Activated T-cell treated with anti-CD3 and anti-CD28 coated beads, Interleukin-2, amount 50 U/mL, for 24 hours (primary cell): ENCODE results near the gene MFAP1.

Experiments used
- DNase-seq: peaks from one replicate; pipeline ENCODE4 v3.0.0-alpha.2; 2020
- H3K27ac Mint-ChIP-seq: 2 replicates; pipeline ENCODE4 v1.8.0; 2020; ENCODE audit warnings: mild to moderate bottlenecking, mixed read lengths
- H3K27me3 Mint-ChIP-seq: 2 replicates; pipeline ENCODE4 v1.8.0; 2020; ENCODE audit warnings: mixed read lengths
- H3K36me3 Mint-ChIP-seq: 2 replicates; pipeline ENCODE4 v1.8.0; 2020; ENCODE audit warnings: low read depth, mixed read lengths
- H3K4me1 Mint-ChIP-seq: 2 replicates; pipeline ENCODE4 v1.8.0; 2020; ENCODE audit warnings: low read depth, mixed read lengths
- H3K4me3 Mint-ChIP-seq: 2 replicates; pipeline ENCODE4 v1.8.0; 2020; ENCODE audit warnings: mild to moderate bottlenecking, moderate library complexity, mixed read lengths
- H3K9me3 Mint-ChIP-seq: 2 replicates; pipeline ENCODE4 v1.8.0; 2020; ENCODE audit warnings: mixed read lengths

The MFAP1 gene

DNA sequence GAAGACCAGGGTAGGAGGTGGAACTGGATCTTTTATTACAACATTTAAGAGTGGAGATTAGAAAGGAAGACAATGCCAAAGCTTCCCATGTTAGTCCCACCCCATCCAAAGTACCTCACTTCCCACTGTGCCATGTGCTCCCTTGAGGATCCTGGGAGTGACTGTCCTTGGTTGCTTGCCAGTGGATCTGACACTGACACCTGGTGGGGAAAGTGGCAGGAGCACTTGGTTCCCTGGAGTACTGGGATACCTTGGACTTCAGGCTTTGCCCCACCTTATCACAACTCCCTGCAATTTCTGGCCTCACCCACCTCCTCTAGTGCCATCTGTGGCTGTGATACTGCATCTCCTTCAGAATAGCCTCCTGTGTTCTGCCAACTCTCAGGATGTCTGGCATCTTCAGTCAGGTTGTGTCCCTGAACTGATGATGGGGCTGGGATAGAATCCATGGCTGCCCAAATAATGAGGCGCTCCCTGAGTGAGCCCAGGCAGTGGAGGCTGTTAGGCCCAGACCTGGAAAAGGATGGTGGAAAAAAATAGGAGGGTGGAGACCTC lies 49.0 kb downstream of the MFAP1 start:
- Mint-ChIP-seq H3K4me1 (peaks cover 30% of the 10 kb centered on the region), H3K27ac (peak overlapping the region; percentile 31), H3K4me3 (peak overlapping the region; percentile 83), H3K9me3 (no peaks in the 10 kb centered on the region), H3K27me3 (no peaks in the 10 kb centered on the region), H3K36me3 (peaks cover 54% of the 10 kb centered on the region)
- DNase-seq = no peak

DNA sequence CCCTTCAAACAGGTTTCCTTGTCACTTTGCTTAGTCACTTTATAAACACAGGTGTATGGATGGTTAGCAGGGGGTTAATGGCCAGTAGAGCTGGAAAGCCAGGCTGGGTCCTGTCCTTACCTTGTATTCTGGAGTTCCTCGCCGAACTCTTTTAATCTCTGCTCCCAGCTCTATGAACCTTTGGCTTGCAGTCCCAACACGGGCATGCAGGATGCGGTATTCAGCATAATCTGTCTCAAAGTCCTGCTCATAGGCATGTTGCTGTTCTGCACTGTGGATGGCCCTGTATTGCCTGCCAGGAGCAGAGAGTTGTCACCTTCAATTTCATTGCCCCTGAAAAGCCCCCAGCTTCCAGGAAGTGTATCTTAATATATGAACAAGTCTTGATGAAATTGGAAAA lies 50.4 kb downstream of the MFAP1 start:
- no peak overlapping the region for H3K4me3 Mint-ChIP-seq
- H3K27ac Mint-ChIP-seq = peak overlapping the region; percentile 72
- peaks cover 68% of the 10 kb centered on the region for H3K36me3 Mint-ChIP-seq
- H3K9me3 Mint-ChIP-seq = no peaks in the 10 kb centered on the region
- no peaks in the 10 kb centered on the region for H3K27me3 Mint-ChIP-seq
- DNase-seq = no peak
- H3K4me1 Mint-ChIP-seq = peaks cover 26% of the 10 kb centered on the region

DNA sequence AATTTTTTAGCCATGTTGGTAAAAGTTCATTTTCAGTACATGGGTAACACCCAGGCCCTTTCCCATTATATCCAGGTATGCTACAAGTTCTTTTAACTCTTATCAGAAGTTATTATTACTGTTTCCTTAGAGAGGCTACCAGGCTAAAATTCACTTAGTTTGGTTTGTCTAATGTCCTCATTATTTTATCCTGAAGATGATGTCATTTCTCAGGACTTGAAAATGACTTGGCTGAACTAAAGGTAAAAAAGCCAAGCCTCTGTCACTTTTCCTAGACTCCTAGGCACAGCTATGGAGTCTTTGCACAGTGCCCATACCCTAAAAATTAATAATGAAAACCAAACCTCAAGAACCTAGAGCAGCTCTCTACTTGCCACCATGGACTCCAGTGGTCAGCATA lies 51.9 kb downstream of the MFAP1 start:
- H3K27me3 Mint-ChIP-seq = no peaks in the 10 kb centered on the region
- no peaks in the 10 kb centered on the region for H3K9me3 Mint-ChIP-seq
- H3K36me3 Mint-ChIP-seq = peaks cover 83% of the 10 kb centered on the region
- no peak overlapping the region for H3K4me3 Mint-ChIP-seq
- peak overlapping the region; percentile 8 for H3K27ac Mint-ChIP-seq
- no peak for DNase-seq
- H3K4me1 Mint-ChIP-seq = peaks cover 18% of the 10 kb centered on the region

DNA sequence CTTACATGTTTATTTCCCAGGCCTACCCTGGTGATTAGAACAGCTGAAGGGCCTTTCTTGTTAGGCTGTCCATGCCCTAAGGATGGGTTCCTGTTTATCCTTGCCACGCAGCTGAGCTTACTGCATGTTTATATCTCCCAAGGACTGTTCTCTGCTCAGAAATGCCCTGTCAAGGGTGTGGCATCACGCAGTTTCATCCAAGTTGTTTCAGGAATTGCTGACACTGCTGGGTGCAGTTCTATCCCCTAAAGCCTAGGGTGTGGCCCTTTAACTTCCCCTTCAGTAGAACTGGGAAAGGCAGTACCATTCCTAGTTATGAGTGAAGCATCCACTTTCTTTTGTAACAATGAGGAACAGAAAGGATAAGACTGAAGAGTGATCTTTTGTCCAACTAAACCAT lies 52.7 kb downstream of the MFAP1 start:
- no peak overlapping the region for H3K4me3 Mint-ChIP-seq
- H3K27ac Mint-ChIP-seq = peak overlapping the region; percentile 71
- H3K36me3 Mint-ChIP-seq = peaks cover 89% of the 10 kb centered on the region
- no peaks in the 10 kb centered on the region for H3K9me3 Mint-ChIP-seq
- peaks cover 11% of the 10 kb centered on the region for H3K4me1 Mint-ChIP-seq
- no peaks in the 10 kb centered on the region for H3K27me3 Mint-ChIP-seq
- DNase-seq = no peak

DNA sequence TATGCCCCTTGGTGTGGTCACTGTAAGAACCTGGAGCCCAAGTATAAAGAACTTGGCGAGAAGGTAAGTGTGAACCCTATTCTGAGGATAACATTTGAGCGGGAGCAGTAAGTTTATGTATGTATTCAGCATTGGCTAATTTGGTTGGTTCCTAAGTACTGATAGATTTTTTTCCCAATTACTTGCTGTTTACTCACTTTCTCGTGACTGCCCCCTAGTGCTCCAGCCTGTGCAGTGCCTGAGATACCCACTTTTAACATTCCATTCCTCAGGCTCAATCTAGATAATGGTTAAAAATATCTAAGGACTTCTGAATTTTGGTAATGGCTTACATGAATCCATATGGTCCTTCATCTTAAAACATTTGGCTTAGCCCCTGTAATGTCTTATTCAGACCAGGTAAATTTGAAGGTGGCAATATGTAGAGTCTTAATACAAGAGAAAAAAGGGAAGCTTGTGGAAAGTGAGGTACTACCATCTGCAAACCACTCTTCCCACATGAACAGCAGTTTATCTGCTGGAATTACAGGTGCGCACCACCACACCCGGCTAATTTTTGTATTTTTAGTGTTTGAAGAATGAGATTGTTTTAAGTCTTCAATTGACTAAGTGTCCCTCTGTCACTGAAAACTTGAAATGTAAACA lies 54.8 kb downstream of the MFAP1 start:
- Mint-ChIP-seq H3K4me3 (no peak overlapping the region), H3K9me3 (no peaks in the 10 kb centered on the region), H3K27me3 (no peaks in the 10 kb centered on the region), H3K4me1 (peaks cover 2% of the 10 kb centered on the region), H3K27ac (peak overlapping the region; percentile 38), H3K36me3 (peaks cover 98% of the 10 kb centered on the region)
- DNase-seq = peak; percentile 66

DNA sequence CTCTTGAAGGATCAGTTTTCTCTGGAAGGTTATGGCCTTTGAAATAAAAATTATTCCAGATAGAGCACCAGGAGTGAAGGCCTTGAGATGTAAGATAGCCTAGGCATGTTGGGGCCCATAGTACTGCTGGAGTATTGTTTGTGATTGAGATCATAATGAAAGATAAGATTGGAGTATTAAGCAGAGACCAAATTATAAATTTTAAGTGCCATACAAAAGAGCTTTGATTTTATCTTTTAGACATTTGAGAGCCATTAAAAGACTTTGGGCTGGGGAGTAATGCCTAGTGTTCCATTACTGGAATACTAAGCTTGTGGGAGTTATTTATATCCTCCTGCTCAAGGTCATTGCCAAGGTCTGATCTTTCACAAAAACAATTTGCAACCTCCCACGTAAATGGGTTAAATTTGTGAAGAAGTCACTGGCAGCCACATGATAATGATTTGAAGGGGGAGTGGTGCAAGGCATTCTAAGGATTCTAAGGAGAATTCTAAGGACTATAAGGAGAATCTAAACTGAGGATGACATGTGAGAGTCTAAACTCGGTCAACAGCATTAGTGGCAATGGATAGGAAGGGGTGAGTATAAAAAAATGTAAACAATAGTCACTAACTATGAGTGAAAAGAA lies 60.6 kb downstream of the MFAP1 start:
- H3K4me1 Mint-ChIP-seq = peaks cover 6% of the 10 kb centered on the region
- no peak overlapping the region for H3K4me3 Mint-ChIP-seq
- H3K36me3 Mint-ChIP-seq = peaks cover 96% of the 10 kb centered on the region
- no peaks in the 10 kb centered on the region for H3K9me3 Mint-ChIP-seq
- peak overlapping the region; percentile 38 for H3K27ac Mint-ChIP-seq
- DNase-seq = no peak
- no peaks in the 10 kb centered on the region for H3K27me3 Mint-ChIP-seq

DNA sequence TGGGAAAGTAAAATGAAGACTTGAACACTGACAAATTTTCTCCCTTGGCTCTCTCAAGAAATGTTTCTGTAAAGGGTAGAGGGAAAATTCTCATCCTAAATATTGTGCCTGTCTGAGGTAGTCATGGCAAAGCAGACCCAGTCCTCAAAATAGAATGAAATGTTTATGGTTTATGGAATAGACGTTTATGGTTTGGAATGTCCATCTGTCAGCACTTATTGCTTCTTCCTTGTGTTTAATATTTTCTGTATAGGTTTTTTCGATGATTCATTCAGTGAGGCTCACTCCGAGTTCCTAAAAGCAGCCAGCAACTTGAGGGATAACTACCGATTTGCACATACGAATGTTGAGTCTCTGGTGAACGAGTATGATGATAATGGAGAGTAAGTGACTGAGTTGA lies 61.7 kb downstream of the MFAP1 start:
- Mint-ChIP-seq H3K9me3 (no peaks in the 10 kb centered on the region), H3K4me1 (peaks cover 4% of the 10 kb centered on the region), H3K27ac (peak overlapping the region; percentile 75), H3K4me3 (no peak overlapping the region), H3K36me3 (peaks cover 94% of the 10 kb centered on the region), H3K27me3 (no peaks in the 10 kb centered on the region)
- DNase-seq = no peak
